HepG2 (cell line): ENCODE results near the gene EYA2. TPM values are rescaled to one million over a fixed set of nuclear protein-coding genes. Genes with fewer than 3 reads are reported as not detected.

Source experiments
- ARHGAP35 ChIP-seq: sonication (generic); formaldehyde crosslinking; IDR thresholded peaks from 2 replicates; pipeline ENCODE4 v1.9.0; 2022; ENCODE audit warnings: mild to moderate bottlenecking, inconsistent platforms, moderate library complexity, missing genetic modification reagents, borderline replicate concordance
- MAFK ChIP-seq, 2 experiments: IDR thresholded peaks in 1 of 2; conservative IDR thresholded peaks in 1 of 2; 2 replicates each; pipeline ENCODE4 v1.6.1; 2011; ENCODE audit warnings: improper control_type of control experiment in 2 of 2, low read length in 2 of 2
- MIER3 ChIP-seq: IDR thresholded peaks from 2 replicates; pipeline ENCODE4 v1.6.1; 2016; ENCODE audit warnings: missing compliant biosample characterization, borderline replicate concordance
- PTBP1 ChIP-seq: fragments of 200-400 bp; formaldehyde crosslinking; IDR thresholded peaks from 2 replicates; pipeline ENCODE4 v1.6.1; 2018; ENCODE audit warnings: low read length, low read depth; ENCODE audit not compliant: poor library complexity, severe bottlenecking
- REXO4 ChIP-seq: sonication (generic); formaldehyde crosslinking; IDR thresholded peaks from 2 replicates; pipeline ENCODE4 v1.8.0; 2022; ENCODE audit warnings: missing genetic modification reagents, mild to moderate bottlenecking, borderline replicate concordance
- SIX1 ChIP-seq: sonication (generic); formaldehyde crosslinking; IDR thresholded peaks from 2 replicates; pipeline ENCODE4 v1.4.0; 2020; ENCODE audit warnings: missing genetic modification reagents, borderline replicate concordance
- WIZ ChIP-seq: sonication (generic); formaldehyde crosslinking; IDR thresholded peaks from 2 replicates; pipeline ENCODE4 v1.5.1; 2020; ENCODE audit warnings: mild to moderate bottlenecking, missing genetic modification reagents
- ZC3H4 ChIP-seq: sonication (generic); formaldehyde crosslinking; IDR thresholded peaks from 2 replicates; pipeline ENCODE4 v1.4.0; 2020; ENCODE audit warnings: missing genetic modification reagents, borderline replicate concordance
- ZFX ChIP-seq: sonication (generic); formaldehyde crosslinking; IDR thresholded peaks from 2 replicates; pipeline ENCODE4 v1.4.0; 2020; ENCODE audit warnings: mild to moderate bottlenecking, low read depth, missing genetic modification reagents, moderate library complexity
- ZNF678 ChIP-seq: sonication (generic); formaldehyde crosslinking; IDR thresholded peaks from 2 replicates; pipeline ENCODE4 v1.4.0; 2020; ENCODE audit warnings: mild to moderate bottlenecking, missing genetic modification reagents
- ZNF775 ChIP-seq: sonication (generic); formaldehyde crosslinking; IDR thresholded peaks from 2 replicates; pipeline ENCODE4 v1.4.0; 2020; ENCODE audit warnings: missing genetic modification reagents, mild to moderate bottlenecking, moderate library complexity, borderline replicate concordance
- ZNF777 ChIP-seq: sonication (generic); formaldehyde crosslinking; IDR thresholded peaks from 2 replicates; pipeline ENCODE4 v1.4.0; 2020; ENCODE audit warnings: missing genetic modification reagents
- ZNF788 ChIP-seq: sonication (generic); formaldehyde crosslinking; IDR thresholded peaks from 2 replicates; pipeline ENCODE4 v1.5.0; 2020; ENCODE audit warnings: mild to moderate bottlenecking, missing genetic modification reagents, borderline replicate concordance
- ZSCAN20 ChIP-seq: sonication (generic); formaldehyde crosslinking; IDR thresholded peaks from 2 replicates; pipeline ENCODE4 v1.4.0; 2020; ENCODE audit warnings: missing genetic modification reagents, mild to moderate bottlenecking, borderline replicate concordance
- polyA plus RNA-seq, 8 experiments: library from polyadenylated mRNA; depleted of rRNA in 3 of 8; stranded (reverse) in 7 of 8; unstranded in 1 of 8; fragments of >200 nt; fragmentation: Illumina TruSeq in 4 of 8; extraction: Trizol in 4 of 8; gene quantifications; 2 replicates each; pipeline versions ENCODE4 v1.2.1 to v1.2.3, GENCODE V29; 2011 to 2016; ENCODE audit warnings: low read depth in 4 of 8, missing spikeins in 1 of 8, mixed read lengths in 1 of 8; ENCODE audit not compliant: insufficient read depth in 1 of 8
- total RNA-seq, 5 experiments: library from RNA; depleted of rRNA; stranded (reverse); fragments of >200 nt; fragmentation: Illumina TruSeq; extraction: Trizol; gene quantifications; 2 replicates each; pipeline ENCODE4 v1.2.3, GENCODE V29; 2016; ENCODE audit warnings: low read depth in 1 of 5
- TF ChIP-seq, protein P1 (sequence below): sonication (generic); formaldehyde crosslinking; IDR thresholded peaks from 2 replicates; pipeline ENCODE4 v1.4.0; 2020; ENCODE audit warnings: missing genetic modification reagents, borderline replicate concordance
- TF ChIP-seq, protein P2 (sequence below): sonication (generic); formaldehyde crosslinking; IDR thresholded peaks from 2 replicates; pipeline ENCODE4 v1.8.0; 2022; ENCODE audit warnings: low read depth, missing genetic modification reagents
- TF ChIP-seq, protein P3 (sequence below): IDR thresholded peaks from 2 replicates; pipeline ENCODE4 v1.6.1; 2016; ENCODE audit warnings: low read depth, control low read depth
- TF ChIP-seq, protein P4 (sequence below): sonication (generic); formaldehyde crosslinking; IDR thresholded peaks from 2 replicates; pipeline ENCODE4 v1.8.1; 2022; ENCODE audit warnings: low read depth, mild to moderate bottlenecking, missing genetic modification reagents
- TF ChIP-seq, protein P5 (sequence below): sonication (generic); formaldehyde crosslinking; IDR thresholded peaks from 2 replicates; pipeline ENCODE4 v1.4.0; 2020; ENCODE audit warnings: missing genetic modification reagents, low read depth, mild to moderate bottlenecking, borderline replicate concordance

The EYA2 gene
- total and polyA plus RNA-seq, 2 of the 13 experiments (the other 11 are each of a cell fraction or from before 2014, with no cell fraction given): not detected

DNA sequence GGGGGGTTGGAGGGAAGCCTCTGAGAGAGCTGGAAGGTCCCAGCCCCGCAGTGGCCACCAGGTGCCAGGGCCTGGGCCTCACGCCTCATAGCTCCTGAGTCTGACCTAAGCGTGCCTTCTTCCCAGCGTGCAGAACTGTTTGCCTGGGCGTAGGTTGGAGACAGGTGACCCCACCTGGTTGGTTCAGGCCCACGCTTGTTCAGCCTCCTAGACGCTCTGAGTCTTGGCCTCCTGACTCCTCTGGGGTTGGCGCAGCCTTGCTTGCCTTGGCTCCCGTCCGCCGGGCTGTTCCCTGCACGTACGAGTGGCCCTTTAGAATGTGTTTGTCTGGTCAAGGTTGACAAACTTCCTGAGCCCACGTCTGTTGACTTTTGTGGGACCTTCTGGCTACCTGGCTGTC lies 70.8 kb downstream of the EYA2 start (continued):
- TF ChIP-seq ZC3H4 (CRISPR knock-in tag): no peak
- TF ChIP-seq, protein P1, sequence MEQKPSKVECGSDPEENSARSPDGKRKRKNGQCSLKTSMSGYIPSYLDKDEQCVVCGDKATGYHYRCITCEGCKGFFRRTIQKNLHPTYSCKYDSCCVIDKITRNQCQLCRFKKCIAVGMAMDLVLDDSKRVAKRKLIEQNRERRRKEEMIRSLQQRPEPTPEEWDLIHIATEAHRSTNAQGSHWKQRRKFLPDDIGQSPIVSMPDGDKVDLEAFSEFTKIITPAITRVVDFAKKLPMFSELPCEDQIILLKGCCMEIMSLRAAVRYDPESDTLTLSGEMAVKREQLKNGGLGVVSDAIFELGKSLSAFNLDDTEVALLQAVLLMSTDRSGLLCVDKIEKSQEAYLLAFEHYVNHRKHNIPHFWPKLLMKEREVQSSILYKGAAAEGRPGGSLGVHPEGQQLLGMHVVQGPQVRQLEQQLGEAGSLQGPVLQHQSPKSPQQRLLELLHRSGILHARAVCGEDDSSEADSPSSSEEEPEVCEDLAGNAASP (CRISPR knock-in tag): no peak
- TF ChIP-seq REXO4 (CRISPR knock-in tag): no peak
- peak; percentile 53; the same call in 1 of the 2 replicates for TF ChIP-seq ZFX (CRISPR knock-in tag)
- 0 out of 2 replicates have a peak, but pooled peaks have one; percentile 74 for TF ChIP-seq WIZ
- no peak for TF ChIP-seq ZNF678 (CRISPR knock-in tag)
- TF ChIP-seq MAFK (conservative IDR thresholded peaks at IDR 0.05 in 1 of 2, IDR thresholded peaks at IDR 0.05 in 1 of 2; ENCODE audit: low read length in 2 of 2): no peak
- TF ChIP-seq, protein P2, sequence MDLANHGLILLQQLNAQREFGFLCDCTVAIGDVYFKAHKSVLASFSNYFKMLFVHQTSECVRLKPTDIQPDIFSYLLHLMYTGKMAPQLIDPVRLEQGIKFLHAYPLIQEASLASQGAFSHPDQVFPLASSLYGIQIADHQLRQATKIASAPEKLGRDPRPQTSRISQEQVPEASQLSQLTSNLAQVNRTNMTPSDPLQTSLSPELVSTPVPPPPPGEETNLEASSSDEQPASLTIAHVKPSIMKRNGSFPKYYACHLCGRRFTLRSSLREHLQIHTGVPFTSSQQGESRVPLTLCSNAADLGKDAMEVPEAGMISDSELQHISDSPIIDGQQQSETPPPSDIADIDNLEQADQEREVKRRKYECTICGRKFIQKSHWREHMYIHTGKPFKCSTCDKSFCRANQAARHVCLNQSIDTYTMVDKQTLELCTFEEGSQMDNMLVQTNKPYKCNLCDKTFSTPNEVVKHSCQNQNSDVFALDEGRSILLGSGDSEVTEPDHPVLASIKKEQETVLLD (CRISPR knock-in tag): no peak
- TF ChIP-seq PTBP1: no peak
- TF ChIP-seq, protein P3, sequence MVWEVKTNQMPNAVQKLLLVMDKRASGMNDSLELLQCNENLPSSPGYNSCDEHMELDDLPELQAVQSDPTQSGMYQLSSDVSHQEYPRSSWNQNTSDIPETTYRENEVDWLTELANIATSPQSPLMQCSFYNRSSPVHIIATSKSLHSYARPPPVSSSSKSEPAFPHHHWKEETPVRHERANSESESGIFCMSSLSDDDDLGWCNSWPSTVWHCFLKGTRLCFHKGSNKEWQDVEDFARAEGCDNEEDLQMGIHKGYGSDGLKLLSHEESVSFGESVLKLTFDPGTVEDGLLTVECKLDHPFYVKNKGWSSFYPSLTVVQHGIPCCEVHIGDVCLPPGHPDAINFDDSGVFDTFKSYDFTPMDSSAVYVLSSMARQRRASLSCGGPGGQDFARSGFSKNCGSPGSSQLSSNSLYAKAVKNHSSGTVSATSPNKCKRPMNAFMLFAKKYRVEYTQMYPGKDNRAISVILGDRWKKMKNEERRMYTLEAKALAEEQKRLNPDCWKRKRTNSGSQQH: no peak
- TF ChIP-seq ARHGAP35 (CRISPR knock-in tag): 0 out of 2 replicates have a peak, but pooled peaks have one; percentile 34
- no peak for TF ChIP-seq MIER3 (CRISPR knock-in tag)
- no peak for TF ChIP-seq ZSCAN20
- TF ChIP-seq SIX1 (CRISPR knock-in tag): no peak
- 0 out of 2 replicates have a peak, but pooled peaks have one; percentile 17 for TF ChIP-seq ZNF788 (CRISPR knock-in tag)
- TF ChIP-seq, protein P4, sequence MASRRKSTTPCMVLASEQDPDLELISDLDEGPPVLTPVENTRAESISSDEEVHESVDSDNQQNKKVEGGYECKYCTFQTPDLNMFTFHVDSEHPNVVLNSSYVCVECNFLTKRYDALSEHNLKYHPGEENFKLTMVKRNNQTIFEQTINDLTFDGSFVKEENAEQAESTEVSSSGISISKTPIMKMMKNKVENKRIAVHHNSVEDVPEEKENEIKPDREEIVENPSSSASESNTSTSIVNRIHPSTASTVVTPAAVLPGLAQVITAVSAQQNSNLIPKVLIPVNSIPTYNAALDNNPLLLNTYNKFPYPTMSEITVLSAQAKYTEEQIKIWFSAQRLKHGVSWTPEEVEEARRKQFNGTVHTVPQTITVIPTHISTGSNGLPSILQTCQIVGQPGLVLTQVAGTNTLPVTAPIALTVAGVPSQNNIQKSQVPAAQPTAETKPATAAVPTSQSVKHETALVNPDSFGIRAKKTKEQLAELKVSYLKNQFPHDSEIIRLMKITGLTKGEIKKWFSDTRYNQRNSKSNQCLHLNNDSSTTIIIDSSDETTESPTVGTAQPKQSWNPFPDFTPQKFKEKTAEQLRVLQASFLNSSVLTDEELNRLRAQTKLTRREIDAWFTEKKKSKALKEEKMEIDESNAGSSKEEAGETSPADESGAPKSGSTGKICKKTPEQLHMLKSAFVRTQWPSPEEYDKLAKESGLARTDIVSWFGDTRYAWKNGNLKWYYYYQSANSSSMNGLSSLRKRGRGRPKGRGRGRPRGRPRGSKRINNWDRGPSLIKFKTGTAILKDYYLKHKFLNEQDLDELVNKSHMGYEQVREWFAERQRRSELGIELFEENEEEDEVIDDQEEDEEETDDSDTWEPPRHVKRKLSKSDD: no peak
- no peak for TF ChIP-seq ZNF775 (CRISPR knock-in tag)
- TF ChIP-seq, protein P5, sequence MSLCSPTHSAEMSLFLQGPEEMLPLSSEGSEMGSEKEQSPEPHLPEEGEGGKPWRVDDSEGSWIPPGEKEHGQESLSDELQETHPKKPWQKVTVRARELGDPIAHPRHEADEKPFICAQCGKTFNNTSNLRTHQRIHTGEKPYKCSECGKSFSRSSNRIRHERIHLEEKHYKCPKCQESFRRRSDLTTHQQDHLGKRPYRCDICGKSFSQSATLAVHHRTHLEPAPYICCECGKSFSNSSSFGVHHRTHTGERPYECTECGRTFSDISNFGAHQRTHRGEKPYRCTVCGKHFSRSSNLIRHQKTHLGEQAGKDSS (CRISPR knock-in tag): no peak
- TF ChIP-seq ZNF777 (CRISPR knock-in tag): peak; percentile 71
